ENCODE results near the gene MARCHF4.

DNA sequence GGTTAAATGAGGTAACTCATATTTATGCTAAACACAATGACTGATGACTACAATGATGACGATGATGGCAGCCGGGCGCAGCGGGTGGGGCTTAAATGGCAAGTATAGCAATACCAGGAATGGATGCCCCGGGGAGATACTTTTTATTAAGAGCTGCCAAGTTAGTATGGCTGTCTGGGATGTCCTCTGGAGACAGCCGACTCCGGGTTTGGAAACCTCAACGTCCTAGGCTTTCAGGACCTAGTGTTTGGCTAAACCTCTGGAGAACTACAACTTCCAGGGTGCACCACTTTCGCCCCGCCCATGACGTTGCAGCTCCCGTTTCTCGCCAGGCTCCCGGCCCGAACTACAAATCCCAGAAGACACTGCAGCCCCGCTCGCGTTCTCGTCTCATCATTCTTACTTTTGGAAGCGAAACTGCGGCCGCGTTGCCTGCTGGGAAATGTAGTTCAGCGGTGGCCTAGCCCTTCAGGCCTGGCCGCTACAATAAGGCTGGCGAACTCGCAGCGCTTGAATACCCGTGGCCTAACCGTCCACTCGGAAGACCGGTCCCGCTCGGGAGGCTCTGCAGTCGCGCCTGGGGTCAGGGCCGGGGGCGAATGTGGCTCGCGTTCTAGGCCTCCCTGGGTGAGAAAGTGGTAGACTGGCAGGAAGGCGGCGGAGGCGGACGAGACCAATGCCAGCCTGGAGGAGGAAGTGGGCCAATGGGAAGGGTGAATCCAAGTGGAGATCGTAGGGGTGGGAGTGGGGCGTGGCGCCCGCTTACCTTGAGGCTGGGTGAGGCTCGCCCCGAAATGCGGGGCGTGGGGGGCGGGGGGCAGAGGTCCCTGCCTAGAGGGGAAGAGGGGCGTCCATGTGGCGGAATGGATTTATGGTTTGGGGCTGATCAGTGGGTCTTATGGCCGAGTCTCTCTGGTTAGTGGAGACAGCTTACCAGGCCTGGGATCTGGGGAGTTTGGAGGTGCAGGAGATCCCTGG, 40.0 kb upstream of the MARCHF4 start, which contains the start of gene SMARCAL1:
- TF ChIP-seq, protein P1, sequence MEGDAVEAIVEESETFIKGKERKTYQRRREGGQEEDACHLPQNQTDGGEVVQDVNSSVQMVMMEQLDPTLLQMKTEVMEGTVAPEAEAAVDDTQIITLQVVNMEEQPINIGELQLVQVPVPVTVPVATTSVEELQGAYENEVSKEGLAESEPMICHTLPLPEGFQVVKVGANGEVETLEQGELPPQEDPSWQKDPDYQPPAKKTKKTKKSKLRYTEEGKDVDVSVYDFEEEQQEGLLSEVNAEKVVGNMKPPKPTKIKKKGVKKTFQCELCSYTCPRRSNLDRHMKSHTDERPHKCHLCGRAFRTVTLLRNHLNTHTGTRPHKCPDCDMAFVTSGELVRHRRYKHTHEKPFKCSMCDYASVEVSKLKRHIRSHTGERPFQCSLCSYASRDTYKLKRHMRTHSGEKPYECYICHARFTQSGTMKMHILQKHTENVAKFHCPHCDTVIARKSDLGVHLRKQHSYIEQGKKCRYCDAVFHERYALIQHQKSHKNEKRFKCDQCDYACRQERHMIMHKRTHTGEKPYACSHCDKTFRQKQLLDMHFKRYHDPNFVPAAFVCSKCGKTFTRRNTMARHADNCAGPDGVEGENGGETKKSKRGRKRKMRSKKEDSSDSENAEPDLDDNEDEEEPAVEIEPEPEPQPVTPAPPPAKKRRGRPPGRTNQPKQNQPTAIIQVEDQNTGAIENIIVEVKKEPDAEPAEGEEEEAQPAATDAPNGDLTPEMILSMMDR (conservative IDR thresholded peaks at IDR 0.05; ENCODE audit: low read depth, low read length) = no peak
- TF ChIP-seq, protein P2, sequence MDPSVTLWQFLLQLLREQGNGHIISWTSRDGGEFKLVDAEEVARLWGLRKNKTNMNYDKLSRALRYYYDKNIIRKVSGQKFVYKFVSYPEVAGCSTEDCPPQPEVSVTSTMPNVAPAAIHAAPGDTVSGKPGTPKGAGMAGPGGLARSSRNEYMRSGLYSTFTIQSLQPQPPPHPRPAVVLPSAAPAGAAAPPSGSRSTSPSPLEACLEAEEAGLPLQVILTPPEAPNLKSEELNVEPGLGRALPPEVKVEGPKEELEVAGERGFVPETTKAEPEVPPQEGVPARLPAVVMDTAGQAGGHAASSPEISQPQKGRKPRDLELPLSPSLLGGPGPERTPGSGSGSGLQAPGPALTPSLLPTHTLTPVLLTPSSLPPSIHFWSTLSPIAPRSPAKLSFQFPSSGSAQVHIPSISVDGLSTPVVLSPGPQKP (IDR thresholded peaks at IDR 0.05; ENCODE audit: borderline replicate concordance, low read depth, low read length) = no peak
- TF ChIP-seq POLR2A (IDR thresholded peaks at IDR 0.05; ENCODE audit: low read depth, low read length) = no peak; the same call in 1 of the 2 replicates

All from IMR-90 (cell line).